Fibroblast of lung (primary cell): ENCODE measurements around the gene MS4A3.

ENCODE experiments used
- CTCF ChIP-seq, 2 donors: IDR thresholded peaks in 1 of 2; conservative IDR thresholded peaks in 1 of 2; 1 replicate in 1 of 2; 2 replicates in 1 of 2; pipeline ENCODE4 v1.5.1; 2011 to 2012; ENCODE audit warnings: low read length in 2 of 2, control low read depth in 1 of 2, inconsistent platforms in 1 of 2, low read depth in 1 of 2, mild to moderate bottlenecking in 1 of 2
- EZH2 ChIP-seq: IDR thresholded peaks from 2 replicates; pipeline ENCODE4 v1.5.1; 2012; ENCODE audit warnings: low read length, control low read depth, mild to moderate bottlenecking; ENCODE audit errors: missing control alignments

- no peak for TF ChIP-seq CTCF (conservative IDR thresholded peaks at IDR 0.05 in 1 of 2, IDR thresholded peaks at IDR 0.05 in 1 of 2; ENCODE audit: low read depth in 1 of 2, low read length in 2 of 2)
- no peak for TF ChIP-seq EZH2
Measured at GRCh38 chr11:60018058-60018457, 38.4 kb upstream of the MS4A3 start.
